ENCODE results near the gene CLDN16.

Gene CLDN16

GRCh38 chr3:190381441-190381840, 6.5 kb upstream of the CLDN16 start:
- DNase-seq: peak; percentile 33

- DNase-seq: peak; percentile 81
Observed at GRCh38 chr3:190382082-190382481, 5.9 kb upstream of the CLDN16 start.

DNA sequence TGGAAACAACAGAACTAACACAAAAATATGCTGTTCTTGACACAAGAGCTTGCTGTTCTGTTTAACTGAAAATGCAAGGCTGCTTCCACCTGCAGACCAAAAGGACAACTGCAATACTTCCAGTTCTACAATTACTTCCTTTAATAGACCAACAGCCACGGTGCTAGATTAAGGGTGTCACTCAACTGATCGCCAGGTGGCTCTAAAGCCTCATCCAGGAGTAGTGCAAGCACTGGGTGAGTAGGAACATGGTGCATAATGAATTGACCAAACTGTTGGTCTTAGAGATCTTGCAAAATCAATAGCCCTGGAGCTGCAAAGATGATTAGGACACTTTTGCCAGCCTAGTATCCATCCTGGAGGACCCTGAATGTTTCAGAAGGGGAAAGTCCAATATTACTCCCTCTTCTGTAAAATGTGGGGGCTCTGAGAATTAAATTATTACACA, 3.6 kb upstream of the CLDN16 start:
- peak; percentile 44 for DNase-seq

- peak; percentile 96 for DNase-seq
Observed at GRCh38 chr3:190385731-190386688, 2.0 kb upstream of the CLDN16 start.

- DNase-seq: no peak
Observed at GRCh38 chr3:190388703-190389102, 740 bp downstream of the CLDN16 start.

GRCh38 chr3:190396001-190396400, 8.0 kb downstream of the CLDN16 start:
- no peak for DNase-seq

DNA sequence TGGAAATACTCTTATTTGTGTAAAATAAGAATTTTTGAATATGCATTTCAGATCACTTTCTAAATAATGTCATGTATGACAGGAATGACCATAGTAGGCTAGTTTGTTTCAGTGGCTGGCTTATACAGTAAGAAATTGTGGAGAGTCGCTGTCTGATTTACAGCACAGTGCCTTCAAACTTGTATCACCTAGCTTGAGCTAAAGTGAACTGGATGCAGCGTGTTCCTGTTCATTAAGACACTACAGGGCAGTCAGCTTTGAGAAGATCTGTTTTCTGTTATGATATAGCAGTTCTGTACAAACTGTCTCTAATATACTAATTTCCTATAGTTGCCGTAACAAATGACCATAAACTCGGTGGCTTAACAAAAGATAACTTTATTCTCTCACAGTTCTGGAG, 9.9 kb downstream of the CLDN16 start:
- no peak for DNase-seq

GRCh38 chr3:190399677-190400076, 11.7 kb downstream of the CLDN16 start:
- DNase-seq: no peak

- DNase-seq: no peak
Observed at GRCh38 chr3:190401963-190402362, 14.0 kb downstream of the CLDN16 start.

DNA sequence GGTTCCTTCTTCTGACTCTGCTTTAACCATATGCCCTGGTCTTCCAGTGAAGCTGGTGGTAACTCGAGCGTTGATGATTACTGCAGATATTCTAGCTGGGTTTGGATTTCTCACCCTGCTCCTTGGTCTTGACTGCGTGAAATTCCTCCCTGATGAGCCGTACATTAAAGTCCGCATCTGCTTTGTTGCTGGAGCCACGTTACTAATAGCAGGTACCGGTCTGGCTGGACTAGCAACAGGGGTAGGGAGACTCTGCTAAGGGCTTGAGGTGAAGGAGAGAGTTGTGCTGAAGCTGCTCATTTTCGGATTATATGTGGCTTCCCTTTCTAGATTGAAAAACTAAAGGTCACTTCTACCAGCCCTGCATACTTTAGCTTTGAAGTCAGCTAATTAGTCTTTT, 16.8 kb downstream of the CLDN16 start:
- DNase-seq: no peak

DNA sequence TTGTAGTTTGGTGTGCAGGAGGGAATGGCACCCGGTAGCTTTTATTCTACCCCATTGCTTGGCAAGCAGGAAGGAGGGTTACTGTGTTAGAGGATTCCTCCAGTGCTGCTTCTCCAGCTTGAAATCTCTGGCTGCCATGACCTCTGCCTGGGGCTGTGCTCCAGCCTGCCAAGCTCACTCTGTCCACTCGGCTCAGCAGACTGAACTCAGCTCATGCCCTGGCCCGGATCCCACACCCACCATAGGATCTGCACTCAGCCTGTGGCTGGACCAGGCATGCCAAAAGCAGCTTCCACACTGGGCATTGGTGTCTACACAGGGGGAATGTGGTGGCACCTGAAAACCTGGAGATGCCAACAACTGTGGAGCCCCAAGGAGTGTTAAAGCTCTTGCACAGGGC, 26.3 kb downstream of the CLDN16 start:
- DNase-seq: no peak

- no peak for DNase-seq
Observed at GRCh38 chr3:190424108-190424477, 36.1 kb downstream of the CLDN16 start.

GRCh38 chr3:190424478-190425439, 36.8 kb downstream of the CLDN16 start:
- DNase-seq: peak; percentile 67

DNA sequence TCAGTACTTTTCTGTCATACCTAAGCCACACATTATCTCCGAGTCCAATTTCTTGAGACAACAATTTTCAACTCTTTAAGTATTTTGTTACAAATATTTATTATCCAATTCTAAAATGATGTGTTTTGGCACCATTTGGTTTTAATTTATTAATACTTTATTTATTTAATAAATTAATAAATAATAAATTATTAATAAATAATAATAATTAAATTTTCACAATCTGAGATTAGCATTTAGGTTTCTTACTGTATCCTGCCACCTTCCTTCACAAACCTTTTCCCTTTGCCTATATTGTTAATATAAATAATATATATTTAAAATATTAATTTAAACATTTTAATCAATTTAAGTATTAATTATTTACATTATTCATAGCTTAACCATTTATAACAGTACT, 37.9 kb downstream of the CLDN16 start:
- DNase-seq: no peak

DNA sequence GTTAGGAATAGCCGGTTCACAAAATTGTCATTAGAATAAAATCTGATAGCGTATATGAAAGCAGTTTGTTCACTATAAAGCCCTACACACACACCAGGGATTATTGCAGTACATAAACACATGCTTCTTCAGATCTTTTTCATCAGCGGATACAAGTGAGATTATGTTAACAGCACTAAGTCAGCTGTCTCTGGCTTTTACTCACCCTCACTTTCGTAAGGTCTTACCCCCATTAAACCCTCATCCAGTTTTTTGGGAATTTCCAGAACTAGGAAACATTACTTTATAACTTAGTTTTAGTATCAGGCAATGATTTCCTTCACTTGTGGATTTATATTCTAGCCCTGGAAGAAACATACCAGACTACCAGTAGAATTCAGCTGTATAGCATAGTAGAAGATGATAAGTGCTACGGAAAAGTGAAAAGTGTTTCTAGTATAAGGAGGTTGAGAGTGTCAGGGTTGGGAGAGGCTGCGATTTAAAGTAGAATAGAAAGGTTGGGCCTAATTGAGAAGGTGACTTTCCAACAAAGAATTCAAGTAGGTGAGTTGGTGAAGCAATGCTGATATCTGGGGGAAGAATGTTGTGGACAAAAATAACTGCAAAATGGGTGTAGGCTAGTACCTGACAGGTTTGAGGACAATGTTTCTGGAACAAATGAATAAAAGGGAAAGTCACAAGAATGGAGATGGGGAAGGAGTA, 39.0 kb downstream of the CLDN16 start:
- no peak for DNase-seq

DNA sequence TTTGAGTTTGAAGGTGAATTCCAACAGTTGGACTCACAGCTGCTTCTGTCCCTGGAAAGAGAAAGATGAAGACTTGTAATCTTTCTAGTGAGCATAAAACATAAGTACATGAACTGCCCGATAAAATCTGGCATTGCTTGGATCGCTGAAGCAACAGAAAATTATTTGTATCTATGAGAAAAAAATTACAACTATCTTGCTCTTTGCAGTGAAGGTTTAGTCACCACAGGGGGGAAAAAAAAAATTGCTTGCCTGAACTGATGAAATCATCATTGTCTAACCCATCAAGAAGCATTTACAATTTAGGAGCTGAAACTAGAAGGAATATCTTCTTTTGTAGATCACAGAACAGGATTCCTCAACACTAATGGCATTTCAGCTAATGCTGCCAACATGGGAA, 41.7 kb downstream of the CLDN16 start:
- peak; percentile 52 for DNase-seq

- no peak for DNase-seq
Observed at GRCh38 chr3:190430906-190431305, 42.9 kb downstream of the CLDN16 start.

DNA sequence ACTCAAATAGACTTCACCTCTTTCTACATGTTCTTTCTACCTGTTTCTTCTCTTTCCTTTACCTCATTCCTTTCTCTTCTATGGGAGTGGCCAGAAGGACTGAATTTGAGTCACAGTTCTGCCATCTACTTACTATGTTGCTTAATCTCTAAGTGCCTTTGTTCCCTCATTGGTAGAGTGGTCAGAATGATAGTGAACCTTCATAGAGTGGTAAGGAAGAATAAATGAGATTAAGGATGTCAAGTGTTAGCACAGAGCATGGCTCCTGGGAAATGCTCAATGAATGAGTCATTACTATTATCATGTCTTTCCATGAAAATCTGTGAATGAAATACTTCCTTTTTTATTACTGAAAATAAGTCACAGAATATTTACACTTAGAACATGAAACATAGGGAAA, 44.3 kb downstream of the CLDN16 start:
- DNase-seq: peak; percentile 34

DNA sequence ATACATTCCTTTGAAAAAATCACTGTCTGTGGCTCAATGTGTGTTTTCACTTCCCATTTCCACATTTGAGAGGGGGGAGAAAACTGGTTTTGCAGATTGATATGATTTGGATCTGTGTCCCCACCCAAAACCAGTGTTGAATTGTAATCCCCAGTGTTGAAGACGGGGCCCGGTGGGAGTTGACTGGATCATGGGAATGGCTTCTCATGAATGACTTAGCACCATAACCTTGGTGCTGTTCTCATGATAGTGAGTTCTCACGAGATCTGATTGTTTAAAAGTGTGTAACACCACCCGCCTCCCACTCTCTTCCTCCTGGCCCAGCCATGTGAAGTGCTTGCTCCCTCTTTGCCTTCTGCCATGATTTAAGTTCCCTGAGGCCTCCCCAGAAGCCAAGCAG, 45.7 kb downstream of the CLDN16 start:
- no peak for DNase-seq

DNA sequence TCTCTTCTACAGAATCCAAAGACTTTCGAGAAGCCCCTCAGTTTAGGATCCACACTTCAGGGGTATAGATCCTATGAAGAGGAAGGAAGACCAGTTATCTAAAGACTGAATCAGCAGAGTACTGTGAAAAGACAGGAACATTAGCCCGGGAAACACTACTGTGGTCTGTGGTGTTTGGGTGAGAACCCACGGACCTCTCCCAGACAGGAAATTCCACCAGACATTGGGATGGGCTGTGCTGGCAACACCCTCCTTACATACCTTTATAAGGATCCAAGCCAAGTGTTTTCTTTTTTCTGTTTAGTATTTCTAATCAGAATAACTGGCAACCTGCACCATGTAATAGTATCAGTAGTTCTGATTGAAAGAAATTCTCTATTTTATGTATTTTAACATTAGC, 47.7 kb downstream of the CLDN16 start:
- peak; percentile 34 for DNase-seq

- DNase-seq: no peak
Observed at GRCh38 chr3:190436331-190436730, 48.4 kb downstream of the CLDN16 start.

GRCh38 chr3:190442240-190442639, 54.3 kb downstream of the CLDN16 start:
- no peak for DNase-seq

GRCh38 chr3:190443257-190443656, 55.3 kb downstream of the CLDN16 start:
- peak; percentile 26 for DNase-seq
